Epithelial cell of esophagus (primary cell): ENCODE results near the gene CRIM1.

ENCODE experiments used
- DNase-seq: peaks from one replicate; pipeline ENCODE4 v3.0.0; 2010; ENCODE audit warnings: low read depth
- H3K4me3 ChIP-seq: 2 replicates; pipeline ENCODE4 v1.5.1; 2011; ENCODE audit warnings: mild to moderate bottlenecking, low read length, control low read depth
- TF ChIP-seq, protein P1 (sequence below): IDR thresholded peaks from 2 replicates; pipeline ENCODE4 v1.5.1; 2011; ENCODE audit warnings: low read depth, mild to moderate bottlenecking, low read length, control low read depth, inconsistent platforms; ENCODE audit not compliant: insufficient read depth; ENCODE audit errors: missing control alignments

The CRIM1 gene

DNA sequence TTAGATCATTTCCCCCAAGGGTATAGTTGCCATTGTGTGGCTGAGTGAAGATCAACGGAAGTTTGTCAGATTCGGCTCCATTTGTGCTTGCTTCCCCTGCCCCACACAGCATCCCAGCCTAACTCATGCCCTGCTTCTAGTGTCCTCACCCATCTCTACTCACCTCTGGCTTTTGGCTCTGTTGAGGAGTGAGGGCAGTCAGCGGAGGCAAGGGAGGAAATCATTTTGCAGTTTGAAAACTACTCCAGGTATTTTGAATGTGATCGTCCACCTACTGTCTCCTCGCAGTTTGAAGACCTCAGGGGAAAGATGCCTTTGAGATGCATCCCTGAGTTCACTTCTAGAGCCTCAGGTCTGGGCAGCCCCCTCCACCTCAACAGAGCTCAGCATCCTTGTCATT, 126.1 kb downstream of the CRIM1 start:
- H3K4me3 ChIP-seq: no peak overlapping the region
- no peak for DNase-seq
- TF ChIP-seq, protein P1, sequence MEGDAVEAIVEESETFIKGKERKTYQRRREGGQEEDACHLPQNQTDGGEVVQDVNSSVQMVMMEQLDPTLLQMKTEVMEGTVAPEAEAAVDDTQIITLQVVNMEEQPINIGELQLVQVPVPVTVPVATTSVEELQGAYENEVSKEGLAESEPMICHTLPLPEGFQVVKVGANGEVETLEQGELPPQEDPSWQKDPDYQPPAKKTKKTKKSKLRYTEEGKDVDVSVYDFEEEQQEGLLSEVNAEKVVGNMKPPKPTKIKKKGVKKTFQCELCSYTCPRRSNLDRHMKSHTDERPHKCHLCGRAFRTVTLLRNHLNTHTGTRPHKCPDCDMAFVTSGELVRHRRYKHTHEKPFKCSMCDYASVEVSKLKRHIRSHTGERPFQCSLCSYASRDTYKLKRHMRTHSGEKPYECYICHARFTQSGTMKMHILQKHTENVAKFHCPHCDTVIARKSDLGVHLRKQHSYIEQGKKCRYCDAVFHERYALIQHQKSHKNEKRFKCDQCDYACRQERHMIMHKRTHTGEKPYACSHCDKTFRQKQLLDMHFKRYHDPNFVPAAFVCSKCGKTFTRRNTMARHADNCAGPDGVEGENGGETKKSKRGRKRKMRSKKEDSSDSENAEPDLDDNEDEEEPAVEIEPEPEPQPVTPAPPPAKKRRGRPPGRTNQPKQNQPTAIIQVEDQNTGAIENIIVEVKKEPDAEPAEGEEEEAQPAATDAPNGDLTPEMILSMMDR: no peak

DNA sequence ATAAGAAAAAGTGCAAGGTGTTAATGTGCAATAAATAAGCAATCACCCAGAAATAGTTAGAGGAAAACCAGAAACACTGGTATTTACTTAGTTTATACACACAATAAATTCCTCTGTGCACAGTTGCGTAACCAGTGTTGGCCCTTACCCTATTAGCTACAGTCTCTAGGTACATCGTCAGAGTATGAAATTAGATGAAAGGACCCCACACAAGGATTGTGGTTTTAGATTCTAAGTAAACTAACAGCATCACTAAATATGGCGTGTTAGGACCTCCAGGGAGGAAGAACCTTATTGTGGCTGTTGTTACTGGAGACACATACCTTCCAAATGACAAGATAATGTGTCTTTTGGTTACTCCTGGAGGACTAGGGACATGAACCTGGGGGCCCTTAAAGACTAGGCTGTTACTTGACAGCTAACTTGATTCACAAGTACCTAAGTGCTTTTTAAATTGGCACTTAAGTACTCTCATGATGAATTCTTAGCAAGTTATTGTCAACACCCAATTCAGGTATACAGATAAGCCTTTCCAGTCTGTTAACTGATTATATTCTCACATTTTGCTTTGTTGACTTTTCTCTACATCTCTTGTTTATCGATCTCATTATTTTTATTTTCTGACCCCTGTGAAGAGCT, 127.1 kb downstream of the CRIM1 start:
- DNase-seq: peak; percentile 15
- H3K4me3 ChIP-seq: no peak overlapping the region
- TF ChIP-seq, protein P1: no peak

DNA sequence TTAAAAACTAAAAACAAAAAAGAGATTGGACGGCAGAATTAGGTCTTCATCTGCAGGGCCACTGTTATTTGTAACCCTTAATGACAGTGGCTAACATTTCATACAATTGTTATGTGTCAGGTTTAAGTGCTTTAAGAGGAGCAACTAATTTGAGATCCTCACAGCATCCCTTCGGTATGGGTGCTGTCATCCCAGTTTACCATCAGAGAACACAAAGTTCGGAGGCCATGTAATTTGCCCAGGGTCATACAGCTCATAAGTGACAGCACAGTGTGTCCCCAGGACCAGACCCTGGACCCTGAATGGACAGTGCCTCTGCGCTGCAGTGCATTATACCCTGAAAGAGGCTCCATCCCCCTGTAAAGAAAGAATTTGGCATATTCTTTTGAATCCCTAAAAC, 127.7 kb downstream of the CRIM1 start:
- TF ChIP-seq, protein P1: no peak
- no peak for DNase-seq

DNA sequence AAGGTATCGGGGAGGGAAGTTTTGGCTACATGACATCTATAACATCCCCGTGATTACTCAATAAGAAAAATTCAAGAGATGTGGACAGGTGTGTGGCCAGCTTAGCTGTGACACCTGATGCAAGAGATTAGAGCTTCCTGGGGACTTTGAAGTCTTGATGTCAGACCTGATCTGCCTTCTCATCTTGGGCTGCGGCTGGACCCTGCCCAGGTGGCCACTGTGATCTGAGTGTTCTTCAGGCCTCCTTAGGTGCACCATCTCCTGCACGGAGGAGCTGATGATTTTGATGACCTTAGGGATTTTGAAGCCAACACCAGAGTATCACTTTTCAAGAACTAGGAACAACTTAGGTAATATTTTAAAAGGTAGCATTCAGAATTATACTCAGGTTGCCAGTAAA, 128.9 kb downstream of the CRIM1 start:
- TF ChIP-seq, protein P1: no peak
- H3K4me3 ChIP-seq: no peak overlapping the region
- no peak for DNase-seq

More for the DNA sequence above, 127.7 kb downstream of the CRIM1 start:
- no peak overlapping the region for H3K4me3 ChIP-seq

DNA sequence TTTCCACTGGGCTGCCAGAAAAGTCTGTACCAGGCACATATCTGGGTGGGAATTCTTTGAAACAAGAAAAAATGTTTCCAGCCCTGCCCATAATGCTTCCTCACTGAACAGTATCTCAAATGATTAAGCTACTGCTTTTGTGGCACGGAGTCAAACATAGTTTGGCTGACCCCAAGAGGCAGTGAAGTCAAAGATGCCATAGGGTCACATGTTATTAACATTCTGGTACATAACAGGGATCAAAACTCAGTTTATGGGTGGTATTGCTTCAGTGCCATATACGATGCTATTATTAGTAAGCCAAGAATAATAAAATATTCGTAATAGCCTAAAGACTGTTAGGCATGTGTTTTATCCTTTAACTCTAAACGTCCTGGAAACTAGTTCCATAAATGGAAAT, 129.9 kb downstream of the CRIM1 start:
- H3K4me3 ChIP-seq: no peak overlapping the region
- TF ChIP-seq, protein P1: no peak
- peak; percentile 27 for DNase-seq

DNA sequence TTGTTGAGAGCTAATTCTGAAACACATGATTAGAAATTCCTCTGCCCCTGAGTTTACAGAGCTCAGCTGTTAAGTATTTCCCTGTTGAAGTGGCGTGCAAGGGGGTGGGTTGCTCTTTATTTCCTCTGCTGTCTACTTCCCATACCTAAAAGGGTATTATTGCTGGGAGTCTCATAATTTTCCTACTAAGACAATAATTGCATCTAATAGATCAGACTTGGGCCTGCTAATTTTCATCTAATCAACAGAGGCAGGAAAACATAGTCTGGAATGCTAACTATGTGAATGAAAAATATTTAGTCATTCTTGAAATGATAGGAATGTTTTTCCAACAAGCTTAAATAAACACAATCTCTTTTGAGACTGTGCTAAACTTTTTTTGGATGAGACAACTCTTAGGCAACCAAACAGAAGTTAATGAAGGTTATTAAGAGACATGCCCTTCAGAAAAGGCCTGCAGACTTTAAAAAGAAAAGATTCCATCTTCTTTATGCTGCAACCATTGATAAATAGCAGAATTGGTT, 131.0 kb downstream of the CRIM1 start:
- TF ChIP-seq, protein P1: no peak
- H3K4me3 ChIP-seq: no peak overlapping the region
- peak; percentile 53 for DNase-seq

DNA sequence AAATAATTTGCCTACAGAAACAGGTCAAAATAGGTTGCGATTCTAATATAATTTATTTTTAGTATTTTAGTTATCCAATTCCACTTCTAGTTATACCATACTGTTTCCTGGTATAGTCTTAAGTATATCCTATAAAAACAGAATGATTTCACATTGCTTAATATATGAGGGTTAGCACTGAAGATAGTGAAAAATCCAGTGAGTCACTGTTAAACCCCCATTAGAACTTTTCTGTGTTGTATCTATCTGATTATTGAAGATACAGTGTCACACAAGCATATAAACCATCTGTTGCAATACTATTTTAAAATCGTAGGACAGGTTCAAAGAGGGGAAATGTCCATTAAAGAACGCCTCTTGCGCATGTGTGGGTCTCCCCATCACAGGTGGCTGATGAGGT, 132.4 kb downstream of the CRIM1 start:
- H3K4me3 ChIP-seq: no peak overlapping the region
- no peak for DNase-seq
- TF ChIP-seq, protein P1: no peak
